Neural progenitor cell (in vitro differentiated cells): ENCODE data around the gene OSM.

Source experiments
- CTCF ChIP-seq: fragments of 200-600 bp; sonication (generic); IDR thresholded peaks from 2 replicates; pipeline ENCODE4 v1.5.1; 2017; ENCODE audit warnings: antibody characterized with exemption, mild to moderate bottlenecking
- EZH2 ChIP-seq: fragments of 200-600 bp; sonication (generic); IDR thresholded peaks from 2 replicates; pipeline ENCODE4 v1.6.1; 2017; ENCODE audit warnings: antibody characterized with exemption, mild to moderate bottlenecking, moderate library complexity
- EZH2phosphoT487 ChIP-seq: fragments of 200-600 bp; sonication (generic); IDR thresholded peaks from 2 replicates; pipeline ENCODE4 v1.6.1; 2017; ENCODE audit warnings: antibody characterized with exemption

DNA sequence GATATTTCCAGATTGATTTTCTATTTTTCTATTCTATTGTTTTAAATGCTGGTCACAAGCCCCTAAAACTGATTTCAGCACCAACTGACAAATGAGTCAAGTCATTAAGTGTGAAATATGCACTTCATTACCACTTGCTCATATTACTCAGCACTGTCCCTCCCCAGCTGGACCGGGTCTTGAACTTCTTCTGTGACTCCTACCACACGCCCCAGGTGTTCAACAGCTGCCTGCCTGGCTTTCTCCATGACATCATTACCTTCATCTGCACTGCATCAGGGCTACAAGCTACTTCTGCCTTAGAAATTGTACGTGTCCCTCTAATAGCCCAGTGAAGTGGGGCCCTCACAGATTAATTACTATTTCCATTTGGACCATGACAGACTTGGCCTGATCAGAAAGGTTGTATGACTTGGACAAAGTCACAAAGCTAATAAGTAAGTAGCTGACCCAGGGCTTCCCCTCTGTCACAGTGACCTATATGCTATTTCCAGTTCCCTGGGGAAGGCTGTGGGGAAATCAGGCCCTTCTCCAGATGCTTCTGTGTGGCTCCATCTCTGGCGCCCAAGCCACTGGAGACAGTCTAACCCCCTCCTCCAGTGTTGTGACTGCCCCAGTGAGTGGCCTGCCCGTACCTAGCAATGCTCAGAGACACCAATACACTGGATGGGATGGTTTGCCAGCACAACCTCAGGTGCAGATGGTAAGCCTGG is 42.0 kb upstream of the OSM start:
- no peak for TF ChIP-seq CTCF
- no peak for TF ChIP-seq EZH2
- no peak for TF ChIP-seq EZH2phosphoT487
